Activated CD8-positive, alpha-beta T cell treated with anti-CD3 and anti-CD28 coated beads for 36 hours (primary cell): ENCODE measurements around the gene AMOTL1. TPM values are rescaled to one million over a fixed set of nuclear protein-coding genes. Genes with fewer than 3 reads are reported as not detected.

Source experiments
- ATAC-seq: fragments of 200-7000 bp; cut with Tn5 transposase; one replicate; pipeline ENCODE4 v1.10.0; 2021; ENCODE audit warnings: mild to moderate bottlenecking, moderate library complexity
- CTCF ChIA-PET: fragments of 350-600 bp; sonication (Branson Sonifier 250); formaldehyde crosslinking; loops from one replicate; lab custom pipeline; 2021; ENCODE audit warnings: antibody characterized with exemption; lab: Charles Lee
- POLR2A ChIA-PET: fragments of 350-600 bp; sonication (Branson Sonifier 250); formaldehyde crosslinking; loops from one replicate; lab custom pipeline; 2021; ENCODE audit warnings: antibody characterized with exemption; lab: Charles Lee
- DNase-seq: peaks from one replicate; pipeline ENCODE4 v3.0.0-alpha.2; 2020
- H3K27ac Mint-ChIP-seq: one replicate; pipeline ENCODE4 v1.8.0; 2021; ENCODE audit warnings: mild to moderate bottlenecking, mixed read lengths
- H3K27me3 Mint-ChIP-seq: one replicate; pipeline ENCODE4 v1.8.0; 2021; ENCODE audit warnings: mixed read lengths
- H3K36me3 Mint-ChIP-seq: one replicate; pipeline ENCODE4 v1.8.0; 2021; ENCODE audit warnings: low read depth, mixed read lengths
- H3K4me1 Mint-ChIP-seq: one replicate; pipeline ENCODE4 v1.8.0; 2021; ENCODE audit warnings: low read depth, mixed read lengths
- H3K4me3 Mint-ChIP-seq: one replicate; pipeline ENCODE4 v1.8.0; 2021; ENCODE audit warnings: mild to moderate bottlenecking, moderate library complexity, mixed read lengths
- H3K9me3 Mint-ChIP-seq: one replicate; pipeline ENCODE4 v1.8.0; 2021; ENCODE audit warnings: mixed read lengths
- CTCF ChIP-seq: fragments of 200-600 bp; IDR thresholded peaks from one replicate; pipeline ENCODE4 v1.8.0; 2022; ENCODE audit warnings: antibody characterized with exemption, mild to moderate bottlenecking
- intact Hi-C: fragments of 100-400 bp; cut with micrococcal nuclease; formaldehyde crosslinking; loops from one replicate; pipeline ENCODE4 v1.10.0; 2022
- total RNA-seq, 2 experiments: library from RNA; stranded (reverse); gene quantifications; one replicate each; pipeline ENCODE4 v1.2.3, GENCODE V29; 2021

Gene AMOTL1
- total RNA-seq, 2 experiments from 2014 or later, result 1.5 to 1.7 TPM

- POLR2A ChIA-PET, result interaction anchor here (0.7 kb wide), 1 partner anchor 194 kb away, joined by 3 read pairs; no protein-coding TSS in a partner anchor
These were observed 3.8 kb downstream of the AMOTL1 start for GRCh38 chr11:94771951-94772350.

GRCh38 chr11:94773842-94774241, 5.7 kb downstream of the AMOTL1 start:
- POLR2A ChIA-PET, result no interaction called here
- H3K27me3 Mint-ChIP-seq, result peaks cover 36% of the 10 kb centered on the region

More at GRCh38 chr11:94771951-94772350, 3.8 kb downstream of the AMOTL1 start:
- no peaks in the 10 kb centered on the region for H3K36me3 Mint-ChIP-seq
- H3K4me1 Mint-ChIP-seq, result peaks cover 10% of the 10 kb centered on the region
- CTCF ChIA-PET, result interaction anchor here (1.6 kb wide), 1 partner anchor 126 kb away, joined by 3 read pairs; no protein-coding TSS in a partner anchor
- H3K4me3 Mint-ChIP-seq, result no peak overlapping the region
- no peak for DNase-seq
- no peak for TF ChIP-seq CTCF
- no peak for ATAC-seq
- intact Hi-C loops, result no loop called here
- no peaks in the 10 kb centered on the region for H3K9me3 Mint-ChIP-seq
- peaks cover 39% of the 10 kb centered on the region for H3K27me3 Mint-ChIP-seq
- no peak overlapping the region for H3K27ac Mint-ChIP-seq

GRCh38 chr11:94774345-94774744, 6.2 kb downstream of the AMOTL1 start:
- DNase-seq (no peak), ATAC-seq (no peak)
- Mint-ChIP-seq H3K27ac (no peak overlapping the region), H3K9me3 (no peaks in the 10 kb centered on the region), H3K36me3 (no peaks in the 10 kb centered on the region), H3K4me1 (peaks cover 4% of the 10 kb centered on the region), H3K4me3 (no peak overlapping the region), H3K27me3 (peaks cover 33% of the 10 kb centered on the region)
- TF ChIP-seq CTCF, result no peak
- intact Hi-C loops, result no loop called here
- POLR2A ChIA-PET, result interaction anchor here (1.0 kb wide), 1 partner anchor 14 kb away, joined by 3 read pairs; no protein-coding TSS in a partner anchor
- CTCF ChIA-PET, result interaction anchor here (1.2 kb wide), 2 partner anchors 123 to 151 kb away, joined by 3 to 4 read pairs; no protein-coding TSS in a partner anchor

More at GRCh38 chr11:94773842-94774241, 5.7 kb downstream of the AMOTL1 start:
- peaks cover 8% of the 10 kb centered on the region for H3K4me1 Mint-ChIP-seq
- ATAC-seq, result no peak
- no peak for TF ChIP-seq CTCF
- DNase-seq, result no peak
- intact Hi-C loops, result no loop called here
- H3K27ac Mint-ChIP-seq, result no peak overlapping the region
- CTCF ChIA-PET, result interaction anchor here (1.2 kb wide), 1 partner anchor 150 kb away, joined by 4 read pairs; no protein-coding TSS in a partner anchor
- no peaks in the 10 kb centered on the region for H3K36me3 Mint-ChIP-seq
- no peak overlapping the region for H3K4me3 Mint-ChIP-seq
- no peaks in the 10 kb centered on the region for H3K9me3 Mint-ChIP-seq

- H3K36me3 Mint-ChIP-seq, result no peaks in the 10 kb centered on the region
- no peaks in the 10 kb centered on the region for H3K9me3 Mint-ChIP-seq
- POLR2A ChIA-PET, result interaction anchor here (0.7 to 1.0 kb wide), 2 partner anchors 9 to 13 kb away, joined by 3 to 5 read pairs; no protein-coding TSS in a partner anchor
- no peak overlapping the region for H3K27ac Mint-ChIP-seq
- intact Hi-C loops, result loop anchor here (5.0 kb wide), 1 partner anchor 122 kb away; no protein-coding TSS in a partner anchor
- CTCF ChIA-PET, result interaction anchor here (1.0 to 1.3 kb wide), 4 partner anchors 9 to 122 kb away, joined by 3 to 5 read pairs (median 3); no protein-coding TSS in a partner anchor
- no peak overlapping the region for H3K4me3 Mint-ChIP-seq
- no peak for TF ChIP-seq CTCF
- H3K4me1 Mint-ChIP-seq, result peaks cover 5% of the 10 kb centered on the region
- H3K27me3 Mint-ChIP-seq, result peaks cover 19% of the 10 kb centered on the region
- ATAC-seq (no peak), DNase-seq (no peak)
These were observed 7.6 kb downstream of the AMOTL1 start for GRCh38 chr11:94775567-94776327.
